ENCODE data around the gene SFMBT2.
"Not testable (repeated sequence)": the region's sequence is repeated elsewhere in the genome, so short reads cannot be mapped to it uniquely, and the experiment has no call there.

Gene SFMBT2

DNA sequence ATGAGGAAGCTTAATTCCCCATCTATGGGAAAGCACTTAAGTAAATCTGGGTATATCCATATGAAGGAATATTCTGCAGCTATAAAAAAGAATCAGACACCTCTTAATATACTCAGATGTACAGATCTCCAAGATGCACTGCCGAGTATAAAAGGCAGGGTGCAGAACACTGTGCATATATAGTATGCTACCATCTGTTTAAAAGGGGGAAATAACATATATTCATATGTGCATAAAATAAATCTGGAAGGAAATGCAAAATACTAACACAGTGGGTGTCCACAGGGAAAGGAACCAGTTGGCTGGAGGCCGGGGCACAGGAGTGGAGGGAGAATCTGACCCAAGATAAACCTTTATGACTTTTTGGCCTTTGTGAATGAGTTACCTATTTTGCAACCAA lies 201.4 kb downstream of the SFMBT2 start:
- DNase-seq, result no peak

DNA sequence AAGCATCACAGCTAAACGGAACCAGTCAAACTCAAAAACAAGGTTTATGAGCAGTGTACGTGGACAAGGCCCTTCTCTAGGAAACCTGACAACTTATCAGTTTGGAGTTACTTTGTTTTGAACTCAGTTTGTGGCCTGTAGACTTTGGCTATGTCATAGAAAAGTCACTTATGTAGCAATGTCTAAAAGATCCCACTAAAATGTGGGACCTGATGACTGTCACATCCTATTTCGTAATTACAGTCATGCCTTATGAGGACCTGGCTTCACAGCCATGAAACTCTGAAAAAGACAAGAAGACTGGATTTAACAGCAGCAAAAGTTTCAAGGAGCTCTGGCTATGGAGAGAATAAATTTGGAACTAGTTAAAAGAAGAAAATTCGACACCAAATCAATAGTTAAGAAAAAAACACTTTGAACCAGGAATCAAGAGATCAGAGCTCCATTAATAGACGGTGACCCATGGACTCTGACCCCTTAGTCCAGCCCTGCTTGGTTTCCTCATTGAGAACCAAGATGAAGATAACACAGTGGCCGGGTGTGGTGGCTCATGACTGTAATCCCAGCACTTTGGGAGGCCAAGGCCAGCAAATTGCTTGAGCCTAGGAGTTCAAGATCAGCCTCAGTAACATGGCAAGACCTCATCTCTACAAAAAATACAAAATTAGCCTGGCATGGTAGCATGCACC lies 204.3 kb downstream of the SFMBT2 start:
- DNase-seq, result no peak

DNA sequence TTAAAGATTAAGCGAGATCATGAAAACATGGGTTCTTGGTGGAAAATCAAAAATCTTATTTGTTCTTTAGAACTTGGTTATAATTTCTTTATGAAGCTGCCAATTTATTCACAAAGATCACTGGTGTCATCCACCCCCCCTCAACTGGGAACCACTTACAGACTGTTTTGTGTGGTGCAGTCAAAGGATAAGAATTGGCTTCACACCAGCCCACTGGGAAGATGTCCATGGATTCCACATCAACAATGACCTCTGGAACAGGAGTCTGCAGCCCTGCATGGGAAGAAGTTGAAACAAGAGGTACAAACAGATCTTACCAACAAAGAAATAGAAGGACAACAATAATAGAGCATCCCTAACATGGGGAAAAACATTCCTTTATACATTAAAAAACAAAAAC lies 205.2 kb downstream of the SFMBT2 start:
- no peak for DNase-seq

DNA sequence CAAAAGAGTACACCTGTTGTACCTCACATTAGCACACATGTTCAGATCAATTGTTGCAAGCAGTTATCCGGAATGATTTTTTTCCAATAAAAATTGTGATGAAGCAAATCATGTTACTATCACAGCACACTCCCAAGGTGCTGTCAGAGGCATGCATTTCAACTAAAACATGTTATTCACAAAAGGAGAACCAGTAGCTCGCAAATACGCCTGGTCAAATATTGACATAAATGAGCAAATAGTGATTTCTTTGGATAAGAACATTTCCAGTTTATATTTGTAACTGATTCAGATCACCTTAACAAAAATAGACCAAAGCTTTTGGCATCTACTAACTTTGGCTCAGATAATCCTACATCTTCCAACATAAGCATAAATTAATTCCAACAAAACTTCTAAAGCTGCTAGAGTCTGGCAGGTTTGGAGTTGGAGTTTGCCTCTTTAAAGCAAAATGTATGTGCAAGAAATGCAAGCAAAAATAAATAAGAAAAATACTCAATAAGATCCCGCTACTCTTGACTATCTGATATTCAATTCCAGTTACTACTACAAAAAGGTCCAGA lies 208.0 kb downstream of the SFMBT2 start:
- DNase-seq, result no peak

DNA sequence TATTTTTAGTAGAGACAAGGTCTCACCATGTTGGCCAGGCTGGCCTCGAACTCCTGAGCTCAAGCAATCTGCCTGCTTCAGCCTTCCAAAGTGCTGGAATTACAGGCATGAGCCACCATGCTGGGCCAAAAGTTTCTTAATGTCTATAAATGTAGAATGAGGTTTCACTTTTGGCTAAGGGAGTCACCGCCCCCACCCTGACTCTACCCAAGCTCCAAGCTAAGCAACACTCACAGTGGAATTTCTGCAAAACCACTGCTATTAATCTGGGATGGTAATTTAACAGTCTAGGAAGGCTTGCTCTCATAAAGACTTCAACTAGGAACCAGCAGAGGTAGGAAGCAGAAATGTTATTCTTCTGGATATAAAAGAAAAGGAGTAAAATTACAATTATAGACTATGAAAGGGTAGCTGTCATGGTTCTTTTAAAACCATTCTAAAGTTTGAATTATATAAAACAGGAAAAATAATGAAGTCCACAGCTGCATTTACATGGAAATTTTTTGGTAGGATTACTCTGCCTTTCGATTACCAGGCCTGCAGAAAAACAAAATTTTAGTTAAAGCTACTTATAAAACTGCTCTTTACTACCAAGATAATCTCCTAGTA lies 211.6 kb downstream of the SFMBT2 start:
- DNase-seq, result no peak

DNA sequence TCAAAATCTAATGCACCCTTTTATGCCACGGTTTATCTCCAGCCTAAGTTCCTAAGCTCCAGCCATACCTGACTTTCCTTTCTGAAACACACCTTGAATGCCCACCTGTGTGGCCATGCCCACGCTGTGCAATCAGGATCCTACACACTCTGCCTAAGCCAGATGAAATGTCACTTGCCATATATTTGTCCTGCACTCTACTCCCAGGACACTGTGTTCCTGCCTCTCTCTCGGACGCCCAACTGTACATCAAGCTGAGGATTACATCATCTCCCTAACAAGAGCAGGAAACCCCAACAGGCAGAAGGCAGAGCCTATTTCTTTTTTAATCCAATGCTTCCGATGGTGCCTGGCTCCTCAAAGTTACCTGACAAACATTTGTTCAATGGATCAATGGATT lies 214.6 kb downstream of the SFMBT2 start:
- no peak for DNase-seq

DNA sequence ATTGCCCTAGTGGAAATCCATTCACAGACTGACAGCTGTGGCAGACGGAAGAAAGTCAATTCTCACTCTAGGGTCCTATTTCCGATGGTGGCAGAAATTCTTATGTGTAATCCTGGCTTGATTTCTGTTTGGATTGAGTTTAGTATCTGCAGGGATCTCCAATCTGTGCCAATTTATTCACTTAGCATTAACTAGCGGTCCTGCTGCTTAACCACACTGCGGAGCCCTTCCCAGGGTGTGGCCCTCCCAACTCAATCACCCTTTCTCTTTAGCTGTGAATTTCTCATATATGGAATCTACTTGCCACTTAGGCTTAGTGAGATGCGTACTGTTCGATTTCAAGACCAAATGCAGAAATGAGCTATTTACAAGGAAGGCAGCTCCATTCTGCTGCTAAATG lies 215.7 kb downstream of the SFMBT2 start:
- no peak for DNase-seq

DNA sequence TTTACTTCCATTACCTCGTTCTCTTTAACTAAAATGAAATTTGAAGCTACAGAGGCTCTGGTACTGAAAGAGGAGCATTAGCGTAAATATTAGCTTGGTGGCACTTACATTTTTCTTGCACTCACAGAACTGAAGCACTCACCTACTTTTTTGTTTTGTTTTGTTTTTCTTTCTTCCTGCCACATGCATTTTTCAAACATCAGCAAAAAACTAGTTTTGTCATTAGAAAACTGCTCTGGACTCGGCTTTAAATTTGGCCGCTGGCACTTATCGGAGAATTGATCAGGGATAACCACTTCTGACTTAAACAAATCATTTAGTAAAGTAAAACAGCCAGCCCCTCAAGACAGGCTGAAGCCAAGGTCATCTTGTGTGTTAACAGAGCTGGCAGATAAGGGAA lies 216.3 kb downstream of the SFMBT2 start:
- no peak for DNase-seq

DNA sequence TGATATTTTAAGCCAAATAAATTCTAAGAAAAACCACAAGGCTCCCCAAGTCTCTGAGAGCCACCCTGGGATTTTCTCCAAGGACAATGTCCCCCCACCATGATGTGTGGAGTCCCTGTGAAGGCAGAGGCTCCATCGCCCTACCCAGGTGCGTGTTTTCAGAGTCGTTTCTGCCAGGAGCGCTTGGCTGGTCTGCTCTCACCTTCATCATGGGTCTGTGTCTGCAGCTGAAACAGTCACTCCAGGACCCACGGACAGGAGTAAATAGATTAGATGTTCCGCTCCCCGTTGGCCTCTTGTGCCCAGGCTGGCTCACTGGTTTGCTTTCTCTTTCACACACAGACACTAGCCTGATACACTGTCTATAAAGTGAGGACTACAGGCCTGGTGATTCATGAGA lies 217.5 kb downstream of the SFMBT2 start:
- DNase-seq, result no peak

DNA sequence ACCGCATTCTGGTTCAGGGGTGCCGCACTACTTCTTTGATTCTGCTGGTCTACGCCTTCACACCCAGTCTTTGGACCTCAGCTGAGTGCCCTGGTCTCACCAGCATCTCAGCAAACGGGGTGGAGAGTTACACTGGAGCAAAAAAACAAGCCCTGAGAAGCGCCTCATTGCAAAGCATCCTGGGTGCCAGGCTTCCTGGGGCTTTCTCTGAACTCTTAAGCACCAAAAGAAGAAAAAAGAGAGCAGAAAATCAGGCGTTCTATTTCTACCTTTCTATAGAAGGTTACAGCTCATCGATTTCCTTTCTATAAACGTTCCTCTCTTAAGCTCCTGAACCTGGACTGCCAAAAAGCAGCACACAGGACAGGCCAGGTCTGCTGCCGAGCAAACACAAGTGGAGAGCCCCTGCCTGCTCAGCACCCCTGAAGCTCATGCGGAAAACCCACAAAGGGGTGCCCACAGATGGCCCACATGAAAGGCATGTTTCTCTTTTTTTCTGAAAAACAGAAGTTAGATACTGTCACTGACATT lies 217.9 kb downstream of the SFMBT2 start:
- DNase-seq, result no peak

DNA sequence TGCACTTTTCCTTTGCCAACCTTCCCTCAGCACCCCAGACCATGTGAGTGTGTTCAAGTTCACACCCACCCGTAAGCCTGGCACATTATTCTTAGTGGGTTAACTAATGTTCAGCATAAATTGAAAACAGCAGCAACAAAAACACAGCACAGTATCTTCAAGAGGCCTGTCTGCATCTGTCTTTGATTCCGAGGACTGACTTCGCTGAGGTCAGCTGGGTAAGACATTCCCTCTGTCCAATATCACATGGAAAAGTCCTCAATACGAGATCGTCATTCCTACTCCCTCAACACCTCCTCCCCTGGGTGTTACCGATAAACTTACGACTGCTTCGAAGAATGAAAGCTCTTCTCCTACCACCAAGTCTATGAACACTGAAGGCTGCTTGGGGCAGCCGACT lies 218.8 kb downstream of the SFMBT2 start:
- no peak for DNase-seq

DNA sequence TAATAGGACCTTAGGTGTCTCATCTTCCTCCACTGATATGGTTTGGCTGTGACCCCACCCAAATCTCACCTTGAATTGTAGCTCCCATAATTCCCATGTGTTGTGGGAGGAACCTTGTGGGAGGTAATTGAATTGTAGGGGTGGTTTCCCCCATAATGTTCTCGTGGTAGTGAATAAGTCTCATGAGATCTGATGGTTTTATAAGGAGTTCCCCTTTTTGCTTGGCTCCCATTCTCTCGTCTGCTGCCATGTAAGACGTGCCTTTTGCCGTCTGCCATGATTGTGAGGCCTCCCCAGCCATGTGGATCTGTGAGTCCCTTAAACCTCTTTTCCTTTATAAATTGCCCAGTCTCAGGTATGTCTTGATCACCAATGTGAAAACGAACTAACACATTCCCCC lies 220.1 kb downstream of the SFMBT2 start:
- not testable (repeated sequence) for DNase-seq

DNA sequence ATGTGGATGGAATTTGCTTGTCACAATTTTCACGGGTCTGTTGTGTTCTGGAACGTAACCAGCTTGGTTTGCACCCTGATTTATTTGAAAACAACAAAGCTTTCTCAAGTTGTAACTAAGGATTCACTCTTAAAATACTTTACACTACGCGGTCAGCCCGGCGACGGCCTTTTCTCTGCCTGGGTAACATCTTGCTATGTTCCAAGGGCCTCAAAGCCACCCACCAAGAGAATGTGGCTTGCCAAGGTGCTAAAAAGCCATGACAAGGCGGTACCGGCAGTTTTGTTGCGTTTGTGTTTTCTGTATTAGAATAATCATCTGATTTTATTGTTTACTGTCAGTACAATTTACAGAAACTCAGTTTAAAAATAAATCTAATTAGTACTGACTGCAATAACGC lies 220.9 kb downstream of the SFMBT2 start:
- DNase-seq, result no peak

DNA sequence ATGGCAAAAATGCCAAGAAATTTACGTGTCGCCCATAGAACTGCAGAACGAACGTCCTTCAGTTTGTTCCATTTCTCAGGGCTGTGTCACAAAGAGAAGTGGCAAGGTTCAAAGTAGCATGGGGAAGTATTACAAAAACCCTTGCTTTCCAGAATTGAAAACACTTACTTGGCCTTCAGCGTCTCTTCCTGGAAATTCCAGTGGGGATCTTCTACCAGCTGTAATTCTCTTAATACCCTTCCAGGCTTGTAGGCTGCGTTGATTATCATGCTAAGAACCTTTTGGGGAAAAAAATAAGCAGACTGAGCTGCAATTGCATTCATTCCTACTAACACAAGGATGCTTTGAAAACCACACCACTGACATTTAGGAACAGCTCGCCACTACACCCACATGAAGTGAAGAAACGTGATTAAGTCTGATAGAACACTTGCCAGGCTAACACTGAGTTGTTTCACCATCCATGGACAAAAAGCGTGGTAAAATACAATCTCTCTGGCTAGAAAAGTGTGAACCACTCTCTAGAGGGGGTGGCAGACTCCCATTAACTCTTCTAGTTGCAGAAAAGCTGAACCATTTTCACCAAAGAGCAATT lies 222.3 kb downstream of the SFMBT2 start:
- no peak for DNase-seq

DNA sequence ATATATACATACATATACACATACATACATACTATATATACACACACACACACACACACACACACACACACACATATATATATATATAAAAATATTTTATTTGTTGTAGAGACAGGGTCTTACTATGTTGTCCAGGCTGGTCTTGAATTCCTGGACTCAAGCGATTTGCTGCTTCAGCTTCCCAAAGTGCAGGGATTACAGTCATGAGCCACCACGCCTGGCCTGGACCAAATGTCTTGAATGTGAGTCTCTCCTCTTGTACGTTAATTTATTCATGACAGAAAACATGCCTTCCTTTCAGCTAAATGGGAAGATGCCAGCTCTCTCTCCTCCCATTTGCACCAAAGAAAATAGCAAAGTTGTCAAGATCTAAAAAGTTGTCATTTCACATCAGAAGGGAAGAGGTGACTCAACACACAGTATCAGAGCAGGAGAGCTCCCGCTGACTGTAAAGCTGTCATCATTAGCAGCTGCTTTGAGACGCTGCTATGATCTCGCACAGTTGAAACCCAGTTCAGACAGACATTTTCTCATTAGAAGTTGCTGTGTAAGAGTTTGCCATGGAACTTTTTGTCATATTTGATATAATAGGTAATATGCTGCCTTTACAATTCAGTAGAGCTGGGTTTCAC lies 224.3 kb downstream of the SFMBT2 start:
- DNase-seq, result no peak

DNA sequence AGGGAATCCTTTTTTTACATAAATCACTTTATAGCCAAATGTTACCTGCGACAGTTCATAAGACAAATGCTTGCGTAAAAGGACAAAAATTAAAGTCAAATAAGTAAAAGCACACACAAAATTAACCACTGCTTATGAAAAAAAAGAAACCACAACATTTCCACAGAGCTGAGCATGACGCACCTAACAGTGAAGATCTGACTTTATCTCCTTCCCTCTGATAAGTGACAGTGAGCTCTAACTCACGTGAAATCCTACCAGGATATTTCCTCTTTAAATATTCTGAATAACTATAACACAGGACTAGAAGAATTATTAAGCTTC lies 225.5 kb downstream of the SFMBT2 start:
- DNase-seq, result no peak

DNA sequence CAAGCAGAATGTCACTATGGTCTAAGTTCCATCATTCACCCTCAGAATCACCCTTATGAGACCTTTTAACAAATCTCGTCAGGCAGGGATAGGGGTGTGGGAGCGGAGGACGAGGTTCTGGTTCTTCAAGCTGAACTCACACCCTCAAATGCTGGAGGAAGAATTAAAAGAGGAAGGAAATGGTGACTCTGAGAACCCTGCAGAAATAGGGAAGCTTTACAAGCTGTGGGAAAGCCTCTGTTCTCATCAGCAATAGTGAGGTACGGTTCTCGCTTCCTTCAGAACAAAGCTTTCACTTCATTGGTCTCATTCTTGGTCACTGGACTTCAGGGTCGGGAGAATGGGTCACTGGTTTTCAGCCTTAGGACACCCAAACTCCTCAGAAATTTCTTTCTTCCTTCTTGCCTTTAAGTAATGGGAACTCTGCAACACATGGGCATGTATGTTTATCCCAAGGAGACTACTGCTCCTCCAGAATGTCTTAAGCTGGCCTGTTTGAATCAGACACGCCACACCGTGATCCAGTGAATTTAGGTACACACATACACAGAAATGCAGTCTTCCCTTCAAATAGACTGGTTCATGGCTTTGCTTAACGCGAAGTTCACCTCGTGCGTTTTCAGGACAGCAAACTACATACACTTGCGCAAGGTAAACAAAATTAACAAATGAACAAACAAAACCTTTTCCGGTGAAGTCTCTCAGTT lies 226.0 kb downstream of the SFMBT2 start:
- no peak for DNase-seq

DNA sequence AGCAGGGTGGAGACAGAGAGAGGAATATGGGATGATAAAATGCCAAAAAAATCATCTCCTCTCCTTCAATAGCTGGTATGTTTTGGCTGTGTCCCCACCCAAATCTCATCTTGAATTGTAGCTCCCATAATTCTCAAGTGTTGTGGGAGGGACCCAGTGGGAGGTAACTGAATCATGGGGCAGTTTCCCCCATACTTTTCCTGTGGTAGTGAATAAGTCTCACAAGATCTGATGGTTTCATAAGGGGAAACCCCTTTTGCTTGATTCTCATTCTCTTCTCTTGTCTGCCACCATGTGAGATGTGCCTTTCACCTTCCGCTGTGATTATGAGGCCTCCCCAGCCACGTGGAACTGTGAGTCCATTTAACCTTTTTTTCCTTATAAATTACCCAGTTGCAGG lies 226.7 kb downstream of the SFMBT2 start:
- DNase-seq, result not testable (repeated sequence)

DNA sequence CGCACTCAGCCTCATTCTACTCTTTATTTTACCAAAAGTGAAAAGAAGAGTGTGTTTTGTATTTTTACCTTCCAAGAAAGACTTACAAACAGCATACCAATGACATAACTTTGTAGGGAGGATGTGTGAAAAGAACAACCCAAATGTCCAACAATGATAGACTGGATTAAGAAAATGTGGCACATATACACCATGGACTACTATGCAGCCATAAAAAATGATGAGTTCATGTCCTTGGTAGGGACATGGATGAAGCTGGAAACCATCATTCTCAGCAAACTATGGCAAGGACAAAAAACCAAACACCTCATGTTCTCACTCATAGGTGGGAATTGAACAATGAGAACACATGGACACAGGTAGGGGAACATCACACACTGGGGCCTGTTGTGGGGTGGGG lies 228.5 kb downstream of the SFMBT2 start:
- DNase-seq, result not testable (repeated sequence)

DNA sequence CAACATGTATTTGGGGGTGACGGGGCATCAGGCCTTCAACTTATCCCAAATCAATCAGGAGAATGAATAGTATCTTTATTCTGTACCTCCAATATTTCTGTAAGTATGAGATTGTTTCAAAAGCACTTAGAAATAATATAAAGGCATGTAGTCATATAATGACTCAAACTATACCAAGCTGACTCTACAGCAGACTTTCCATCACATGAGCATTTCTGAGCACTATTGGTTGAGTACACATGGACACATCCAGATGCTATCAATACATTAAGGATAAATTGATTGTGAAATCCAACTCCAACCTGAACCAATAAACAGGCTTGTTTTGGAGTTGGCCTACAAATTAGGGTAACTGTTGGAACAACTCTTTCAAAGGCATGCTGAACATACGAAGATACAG lies 229.4 kb downstream of the SFMBT2 start:
- DNase-seq, result no peak

DNA sequence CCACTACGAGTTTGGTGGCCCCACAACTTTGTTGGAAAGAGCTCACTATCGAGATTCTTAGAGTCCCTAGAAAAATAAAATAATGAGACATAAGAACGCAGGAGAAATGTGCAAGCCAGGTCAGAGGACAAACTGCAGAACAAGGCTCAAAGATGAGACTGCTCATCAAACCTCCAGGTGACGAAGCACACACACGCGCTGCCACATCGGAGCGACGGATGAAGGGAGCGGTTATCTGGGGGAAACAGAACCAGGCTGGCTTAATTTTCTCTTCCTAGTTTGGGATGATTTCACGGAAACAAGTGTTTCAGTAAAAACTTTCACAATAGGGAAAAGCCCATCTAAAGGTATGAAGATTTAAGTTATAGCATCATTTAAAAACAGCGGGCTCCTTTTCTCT lies 231.3 kb downstream of the SFMBT2 start:
- no peak for DNase-seq

DNA sequence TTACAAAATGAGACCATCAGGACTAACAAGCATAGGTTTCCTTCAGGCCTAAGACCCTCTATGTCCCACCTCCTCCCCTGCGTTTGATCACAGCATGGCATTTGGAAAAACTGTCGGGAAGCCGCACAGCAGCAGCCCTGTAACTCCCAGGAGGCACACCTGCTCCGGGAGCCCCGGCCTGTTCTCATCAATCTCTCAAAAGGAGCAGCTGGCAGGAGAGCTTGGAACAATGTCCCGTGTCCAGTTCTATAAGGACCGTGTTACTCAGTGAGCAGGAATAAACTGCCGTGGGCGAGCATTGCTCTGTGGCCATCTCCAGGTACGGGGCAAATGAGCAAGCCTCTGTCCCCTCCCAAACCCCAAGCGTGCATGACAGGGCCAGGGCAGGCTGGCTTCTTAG lies 236.9 kb downstream of the SFMBT2 start:
- no peak for DNase-seq

DNA sequence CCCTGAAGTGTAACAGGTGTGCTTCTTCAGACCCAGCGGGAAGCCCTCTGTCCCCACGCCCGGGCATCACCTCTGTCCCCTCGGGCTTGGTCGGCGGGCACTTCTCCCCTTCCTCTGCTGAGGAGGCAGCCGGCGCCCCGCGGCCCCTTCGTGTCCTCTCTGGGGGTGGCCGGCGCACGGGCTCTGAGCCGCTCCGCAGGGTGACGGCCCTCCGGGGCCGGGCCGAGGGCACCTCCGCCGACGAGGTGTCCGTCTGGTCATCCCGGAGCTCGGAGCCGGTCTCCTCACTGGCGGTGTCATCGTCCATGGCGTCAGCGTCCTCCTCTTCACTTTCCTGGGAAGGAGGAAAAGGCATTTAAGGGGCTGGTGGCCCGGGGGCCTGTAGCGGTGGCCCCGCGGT lies 239.0 kb downstream of the SFMBT2 start:
- no peak for DNase-seq
